GM12878 (cell line): Measurements from ENCODE around the gene ARID5B. TPM values are rescaled to one million over a fixed set of nuclear protein-coding genes. Genes with fewer than 3 reads are reported as not detected.

ENCODE experiments used
- ATAC-seq: fragments of 200-7000 bp; cut with Tn5 transposase; 3 replicates; pipeline ENCODE4 v1.9.1; 2020; ENCODE audit warnings: mild to moderate bottlenecking, moderate library complexity
- BruUV-seq: library from RNA; stranded (reverse); fragments of 400-500 nt; replicated peaks from 2 replicates; lab custom pipeline; 2021; lab: Mats Ljungman, UMichigan
- CTCF ChIA-PET: fragments of 300-600 bp; sonication (Branson Sonifier 250); formaldehyde crosslinking; extraction: SDS; loops from one replicate; lab custom pipeline; 2021; ENCODE audit warnings: inconsistent platforms; lab: Yijun Ruan, JAX
- POLR2A ChIA-PET: fragments of 350-600 bp; formaldehyde crosslinking; extraction: SDS; loops from one replicate; lab custom pipeline; 2021; ENCODE audit warnings: inconsistent platforms; lab: Charles Lee
- RAD21 ChIA-PET: fragments of 300-600 bp; sonication (Branson Sonifier 250); formaldehyde crosslinking; loops from one replicate; lab custom pipeline; 2023; ENCODE audit warnings: antibody characterized with exemption; ENCODE audit not compliant: unreplicated experiment; lab: Charles Lee
- SMC1A ChIA-PET: fragments of 300-600 bp; sonication (Branson Sonifier 250); formaldehyde crosslinking; loops from one replicate; lab custom pipeline; 2023; ENCODE audit not compliant: unreplicated experiment, uncharacterized antibody; lab: Charles Lee
- DNase-seq: peaks from one replicate; pipeline ENCODE4 v3.0.0-alpha.2; 2011; ENCODE audit warnings: low read depth, low spot score
- FAIRE-seq: peaks from 3 replicates; lab custom pipeline; 2011; peaks lifted over from hg19 to GRCh38; lab: Jason Lieb, UNC
- H2AFZ ChIP-seq: 2 replicates; pipeline ENCODE4 v1.6.0; 2011; ENCODE audit warnings: low read depth, low read length, control low read depth; ENCODE audit not compliant: control insufficient read depth
- H3K27ac ChIP-seq: 2 replicates; pipeline ENCODE4 v1.5.1; 2011; ENCODE audit warnings: control low read depth; ENCODE audit not compliant: control insufficient read depth, insufficient read depth
- H3K27me3 ChIP-seq, 2 experiments: replicated peaks in 1 of 2; 2 replicates each; pipeline versions ENCODE4 v1.6.0 to v1.6.1; 2011; ENCODE audit warnings: low read length in 1 of 2; ENCODE audit not compliant: control insufficient read depth in 2 of 2, insufficient read depth in 2 of 2
- H3K36me3 ChIP-seq, 2 experiments: 2 replicates each; pipeline ENCODE4 v1.5.1; 2011; ENCODE audit warnings: low read length in 1 of 2; ENCODE audit not compliant: control insufficient read depth in 2 of 2, insufficient read depth in 2 of 2
- H3K4me1 ChIP-seq: 2 replicates; pipeline ENCODE4 v1.6.1; 2011; ENCODE audit warnings: mild to moderate bottlenecking, low read length, moderate library complexity, mixed read lengths; ENCODE audit not compliant: control insufficient read depth, insufficient read depth
- H3K4me2 ChIP-seq: 2 replicates; pipeline ENCODE4 v1.6.0; 2011; ENCODE audit warnings: control low read depth; ENCODE audit not compliant: control insufficient read depth, insufficient read depth
- H3K4me3 ChIP-seq: fragments of 200-600 bp; sonication (generic); 2 replicates; pipeline ENCODE4 v1.5.1; 2016
- H3K79me2 ChIP-seq: 2 replicates; pipeline ENCODE4 v1.6.0; 2011; ENCODE audit warnings: low read length; ENCODE audit not compliant: control insufficient read depth, insufficient read depth
- H3K9ac ChIP-seq: 2 replicates; pipeline ENCODE4 v1.8.0; 2011; ENCODE audit warnings: low read length, control low read depth, mixed read lengths; ENCODE audit not compliant: control insufficient read depth, insufficient read depth
- H3K9me3 ChIP-seq: replicated peaks from 3 replicates; pipeline ENCODE4 v1.5.1; 2011; ENCODE audit warnings: mild to moderate bottlenecking, low read length; ENCODE audit not compliant: control insufficient read depth, insufficient read depth
- H4K20me1 ChIP-seq: 2 replicates; pipeline ENCODE4 v1.6.0; 2011; ENCODE audit not compliant: control insufficient read depth, insufficient read depth
- CBFB ChIP-seq: IDR thresholded peaks from 2 replicates; pipeline ENCODE4 v1.6.1; 2016; ENCODE audit warnings: antibody characterized with exemption, low read depth
- CTCF ChIP-seq, 3 experiments: IDR thresholded peaks in 2 of 3; conservative IDR thresholded peaks in 1 of 3; 2 replicates each; pipeline ENCODE4 v1.5.1; 2011; ENCODE audit warnings: low read depth in 3 of 3, low read length in 3 of 3, mild to moderate bottlenecking in 3 of 3, control low read depth in 2 of 3, moderate library complexity in 2 of 3, inconsistent platforms in 1 of 3, mixed read lengths in 1 of 3; ENCODE audit not compliant: control insufficient read depth in 2 of 3, insufficient read depth in 1 of 3; ENCODE audit errors: extremely low read depth in 1 of 3
- KAT2A ChIP-seq: conservative IDR thresholded peaks from 2 replicates; pipeline ENCODE4 v1.6.1; 2011; ENCODE audit warnings: low read depth, low read length; ENCODE audit not compliant: control insufficient read depth
- RAD51 ChIP-seq: fragments of 450-650 bp; IDR thresholded peaks from 2 replicates; pipeline ENCODE4 v1.6.1; 2016; ENCODE audit warnings: moderate library complexity, mild to moderate bottlenecking, inconsistent platforms
- SP1 ChIP-seq: IDR thresholded peaks from one replicate; pipeline ENCODE4 v1.6.1; 2011; ENCODE audit warnings: low read depth, low read length
- STAT3 ChIP-seq: IDR thresholded peaks from 2 replicates; pipeline ENCODE4 v1.6.1; 2011; ENCODE audit warnings: low read depth, low read length, improper control_type of control experiment
- TCF3 ChIP-seq: IDR thresholded peaks from 2 replicates; pipeline ENCODE4 v1.6.1; 2012; ENCODE audit warnings: low read depth, mild to moderate bottlenecking, low read length, borderline replicate concordance; ENCODE audit not compliant: insufficient read depth
- ZNF384 ChIP-seq: IDR thresholded peaks from 2 replicates; pipeline ENCODE4 v1.6.1; 2012; ENCODE audit warnings: low read depth, mild to moderate bottlenecking, low read length, improper control_type of control experiment, borderline replicate concordance
- ZNF592 ChIP-seq: fragments of 450-650 bp; IDR thresholded peaks from 2 replicates; pipeline ENCODE4 v1.6.1; 2017; ENCODE audit warnings: mild to moderate bottlenecking, moderate library complexity
- whole genome bisulfite sequencing: methylation state at CpG from one replicate; pipeline ENCODE4 v1.1.6; 2016; ENCODE audit warnings: low lambda C conversion rate; ENCODE audit not compliant: insufficient replicate concordance, insufficient coverage; ENCODE audit errors: missing lambda C conversion rate; 5-methylcytosine and 5-hydroxymethylcytosine counted together
- in situ Hi-C: fragments of 300-500 bp; cut with MboI; formaldehyde crosslinking; loops from 9 replicates; pipeline ENCODE4 v1.14.3; 2018; ENCODE audit warnings: mixed read lengths
- intact Hi-C: fragments of 100-400 bp; cut with micrococcal nuclease; formaldehyde crosslinking; loops from one replicate; pipeline ENCODE4 v1.14.2; 2022; ENCODE audit not compliant: unreplicated experiment
- polyA plus RNA-seq, 11 experiments: library from polyadenylated mRNA; depleted of rRNA in 4 of 11; unstranded in 6 of 11; stranded (reverse) in 5 of 11; fragments of >200 nt; fragmentation: Nextera tagmentation in 4 of 11; fragmentation: Illumina TruSeq in 1 of 11; extraction: Ambion mirVana in 4 of 11; extraction: Trizol in 1 of 11; gene quantifications; 1 replicate in 1 of 11; 2 replicates in 10 of 11; pipeline versions ENCODE4 v1.2.1 to v1.2.3, GENCODE V29; 2011 to 2016; ENCODE audit warnings: inconsistent platforms in 2 of 11, missing spikeins in 2 of 11, low read depth in 1 of 11
- total RNA-seq, 4 experiments: library from RNA; depleted of rRNA in 3 of 4; stranded (reverse); fragments of >200 nt in 3 of 4; fragmentation: Illumina TruSeq in 1 of 4; extraction: Trizol in 1 of 4; gene quantifications; 2 replicates each; pipeline versions ENCODE4 v1.2.1 to v1.2.3, GENCODE V29; 2013 to 2021
- TF ChIP-seq, protein P1 (sequence below): fragments of 450-650 bp; conservative IDR thresholded peaks from 2 replicates; pipeline ENCODE4 v1.6.1; 2017; ENCODE audit warnings: mild to moderate bottlenecking, moderate library complexity

ARID5B gene
- total and polyA plus RNA-seq, 10 of the 15 experiments (the other 5 are each of a cell fraction or from before 2014, with no cell fraction given): 2.7 to 8.5 (median 6.1) TPM

GRCh38 chr10:62002753-62003152, 101.3 kb downstream of the ARID5B start (continued):
- TF ChIP-seq CTCF (IDR thresholded peaks at IDR 0.05 in 2 of 3, conservative IDR thresholded peaks at IDR 0.05 in 1 of 3; ENCODE audit: control insufficient read depth in 2 of 3, extremely low read depth in 1 of 3, insufficient read depth in 1 of 3, low read depth in 3 of 3, low read length in 3 of 3): no peak

- no peaks in the 10 kb centered on the region for H3K27me3 ChIP-seq
- in situ Hi-C loops: no loop called here
- peaks cover 0 to 4% of the 10 kb centered on the region in 2 experiments; a peak in 2 of 4 replicates for H3K36me3 ChIP-seq
- no peaks in the 10 kb centered on the region; the same call in 2 of the 3 replicates for H3K9me3 ChIP-seq
- peaks cover 34% of the 10 kb centered on the region for H3K79me2 ChIP-seq
- DNase-seq (no peak), ATAC-seq (no peak), FAIRE-seq (no peak)
- WGBS: 84% methylated on average over 3 of the region's 3 CpGs
- CTCF ChIA-PET: interaction anchor here (0.6 to 1.2 kb wide), 2 partner anchors 162 to 243 kb away, joined by 3 read pairs; no protein-coding TSS in a partner anchor
- H3K9ac ChIP-seq: no peak overlapping the region
- RAD21 ChIA-PET: interaction anchor here (1.2 to 1.6 kb wide), 2 partner anchors 35 to 241 kb away, joined by 3 to 4 read pairs; no protein-coding TSS in a partner anchor
- BruUV-seq: no TSS peak
- no peak overlapping the region for H3K27ac ChIP-seq
- H3K4me1 ChIP-seq: peaks cover 35% of the 10 kb centered on the region
- no peak overlapping the region for H3K4me3 ChIP-seq
- no peak overlapping the region for H3K4me2 ChIP-seq
- H2AFZ ChIP-seq: no peak overlapping the region
- intact Hi-C loops: no loop called here
- POLR2A ChIA-PET: no interaction called here
- no peaks in the 10 kb centered on the region for H4K20me1 ChIP-seq
- no peak for TF ChIP-seq STAT3
- no peak for TF ChIP-seq ZNF592
- no peak for TF ChIP-seq TCF3
- TF ChIP-seq ZNF384: no peak
- no peak for TF ChIP-seq CBFB
- TF ChIP-seq, protein P1, sequence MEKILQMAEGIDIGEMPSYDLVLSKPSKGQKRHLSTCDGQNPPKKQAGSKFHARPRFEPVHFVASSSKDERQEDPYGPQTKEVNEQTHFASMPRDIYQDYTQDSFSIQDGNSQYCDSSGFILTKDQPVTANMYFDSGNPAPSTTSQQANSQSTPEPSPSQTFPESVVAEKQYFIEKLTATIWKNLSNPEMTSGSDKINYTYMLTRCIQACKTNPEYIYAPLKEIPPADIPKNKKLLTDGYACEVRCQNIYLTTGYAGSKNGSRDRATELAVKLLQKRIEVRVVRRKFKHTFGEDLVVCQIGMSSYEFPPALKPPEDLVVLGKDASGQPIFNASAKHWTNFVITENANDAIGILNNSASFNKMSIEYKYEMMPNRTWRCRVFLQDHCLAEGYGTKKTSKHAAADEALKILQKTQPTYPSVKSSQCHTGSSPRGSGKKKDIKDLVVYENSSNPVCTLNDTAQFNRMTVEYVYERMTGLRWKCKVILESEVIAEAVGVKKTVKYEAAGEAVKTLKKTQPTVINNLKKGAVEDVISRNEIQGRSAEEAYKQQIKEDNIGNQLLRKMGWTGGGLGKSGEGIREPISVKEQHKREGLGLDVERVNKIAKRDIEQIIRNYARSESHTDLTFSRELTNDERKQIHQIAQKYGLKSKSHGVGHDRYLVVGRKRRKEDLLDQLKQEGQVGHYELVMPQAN: no peak
- TF ChIP-seq SP1: no peak
- no peak for TF ChIP-seq RAD51
- TF ChIP-seq KAT2A: no peak
- SMC1A ChIA-PET: interaction anchor here (1.2 to 1.6 kb wide), 5 partner anchors 11 to 102 kb away, joined by 3 to 5 read pairs (median 3); no protein-coding TSS in a partner anchor
Observed at GRCh38 chr10:62004042-62004441, 102.5 kb downstream of the ARID5B start.
